Common myeloid progenitor, CD34-positive (primary cell): Measurements from ENCODE around the gene GCNT4. TPM values are rescaled to one million over a fixed set of nuclear protein-coding genes. Genes with fewer than 3 reads are reported as not detected.
"Not testable (repeated sequence)": the region's sequence is repeated elsewhere in the genome, so short reads cannot be mapped to it uniquely, and the experiment has no call there.

ENCODE experiments used
- CTCF ChIA-PET: fragments of 350-600 bp; sonication (Branson Sonifier 250); formaldehyde crosslinking; loops from one replicate; lab custom pipeline; 2021; ENCODE audit warnings: antibody characterized with exemption; lab: Charles Lee
- POLR2A ChIA-PET: fragments of 350-600 bp; sonication (Branson Sonifier 250); formaldehyde crosslinking; loops from one replicate; lab custom pipeline; 2021; ENCODE audit warnings: antibody characterized with exemption; lab: Charles Lee
- DNase-seq, 3 donors: peaks; one replicate each; pipeline versions ENCODE4 v3.0.0 to v3.0.0-alpha.2; 2013
- H3K27ac ChIP-seq, 2 experiments: 1 replicate in 1 of 2; 2 replicates in 1 of 2; pipeline ENCODE4 v1.7.0; 2013; ENCODE audit warnings: inconsistent platforms in 2 of 2, low read length in 2 of 2, mild to moderate bottlenecking in 2 of 2, low read depth in 1 of 2, moderate library complexity in 1 of 2; ENCODE audit not compliant: severe bottlenecking in 2 of 2, insufficient read depth in 1 of 2, poor library complexity in 1 of 2
- H3K27me3 ChIP-seq, 5 experiments: replicated peaks in 2 of 5; 1 replicate in 3 of 5; 2 replicates in 2 of 5; pipeline versions ENCODE4 v1.6.1 to v1.7.0; 2013; ENCODE audit warnings: low read length in 4 of 5, mild to moderate bottlenecking in 2 of 5, moderate library complexity in 2 of 5, inconsistent platforms in 1 of 5; ENCODE audit not compliant: insufficient read depth in 5 of 5, control insufficient read depth in 4 of 5
- H3K36me3 ChIP-seq, 4 experiments: 1 replicate in 2 of 4; 2 replicates in 2 of 4; pipeline versions ENCODE4 v1.6.1 to v1.7.0; 2013; ENCODE audit warnings: low read length in 3 of 4, control low read depth in 1 of 4, mild to moderate bottlenecking in 1 of 4; ENCODE audit not compliant: control insufficient read depth in 4 of 4, insufficient read depth in 4 of 4
- H3K4me1 ChIP-seq, 4 experiments: 1 replicate in 3 of 4; 2 replicates in 1 of 4; pipeline versions ENCODE4 v1.6.1 to v1.7.1; 2013; ENCODE audit warnings: low read length in 3 of 4, mild to moderate bottlenecking in 3 of 4, control low read depth in 1 of 4, inconsistent platforms in 1 of 4, moderate library complexity in 1 of 4; ENCODE audit not compliant: control insufficient read depth in 4 of 4, insufficient read depth in 4 of 4; ENCODE audit errors: control extremely low read depth in 1 of 4
- H3K4me3 ChIP-seq, 7 experiments: 1 replicate in 4 of 7; 2 replicates in 3 of 7; pipeline versions ENCODE4 v1.5.1 to v1.7.0; 2013; ENCODE audit warnings: mild to moderate bottlenecking in 7 of 7, low read length in 6 of 7, moderate library complexity in 6 of 7, inconsistent platforms in 2 of 7, low read depth in 2 of 7, control low read depth in 1 of 7; ENCODE audit not compliant: insufficient read depth in 4 of 7, control insufficient read depth in 1 of 7; ENCODE audit errors: extremely low read depth in 1 of 7
- H3K9me3 ChIP-seq, 5 experiments: 1 replicate in 4 of 5; 2 replicates in 1 of 5; pipeline versions ENCODE4 v1.6.1 to v1.7.1; 2013; ENCODE audit warnings: low read length in 4 of 5, mild to moderate bottlenecking in 2 of 5, inconsistent platforms in 1 of 5, low read depth in 1 of 5, moderate library complexity in 1 of 5; ENCODE audit not compliant: control insufficient read depth in 4 of 5, insufficient read depth in 2 of 5; ENCODE audit errors: control extremely low read depth in 1 of 5
- WGBS: methylation state at CpG from one replicate; pipeline ENCODE4 v1.1.5; 2013; ENCODE audit not compliant: insufficient coverage; 5-methylcytosine and 5-hydroxymethylcytosine counted together
- polyA plus RNA-seq: library from polyadenylated mRNA; unstranded; fragments of 120-200 nt; gene quantifications from one replicate; pipeline ENCODE4 v1.2.1, GENCODE V29; 2013

The GCNT4 gene, protein sequence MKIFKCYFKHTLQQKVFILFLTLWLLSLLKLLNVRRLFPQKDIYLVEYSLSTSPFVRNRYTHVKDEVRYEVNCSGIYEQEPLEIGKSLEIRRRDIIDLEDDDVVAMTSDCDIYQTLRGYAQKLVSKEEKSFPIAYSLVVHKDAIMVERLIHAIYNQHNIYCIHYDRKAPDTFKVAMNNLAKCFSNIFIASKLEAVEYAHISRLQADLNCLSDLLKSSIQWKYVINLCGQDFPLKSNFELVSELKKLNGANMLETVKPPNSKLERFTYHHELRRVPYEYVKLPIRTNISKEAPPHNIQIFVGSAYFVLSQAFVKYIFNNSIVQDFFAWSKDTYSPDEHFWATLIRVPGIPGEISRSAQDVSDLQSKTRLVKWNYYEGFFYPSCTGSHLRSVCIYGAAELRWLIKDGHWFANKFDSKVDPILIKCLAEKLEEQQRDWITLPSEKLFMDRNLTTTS
- 1.6 TPM for polyA plus RNA-seq

DNA sequence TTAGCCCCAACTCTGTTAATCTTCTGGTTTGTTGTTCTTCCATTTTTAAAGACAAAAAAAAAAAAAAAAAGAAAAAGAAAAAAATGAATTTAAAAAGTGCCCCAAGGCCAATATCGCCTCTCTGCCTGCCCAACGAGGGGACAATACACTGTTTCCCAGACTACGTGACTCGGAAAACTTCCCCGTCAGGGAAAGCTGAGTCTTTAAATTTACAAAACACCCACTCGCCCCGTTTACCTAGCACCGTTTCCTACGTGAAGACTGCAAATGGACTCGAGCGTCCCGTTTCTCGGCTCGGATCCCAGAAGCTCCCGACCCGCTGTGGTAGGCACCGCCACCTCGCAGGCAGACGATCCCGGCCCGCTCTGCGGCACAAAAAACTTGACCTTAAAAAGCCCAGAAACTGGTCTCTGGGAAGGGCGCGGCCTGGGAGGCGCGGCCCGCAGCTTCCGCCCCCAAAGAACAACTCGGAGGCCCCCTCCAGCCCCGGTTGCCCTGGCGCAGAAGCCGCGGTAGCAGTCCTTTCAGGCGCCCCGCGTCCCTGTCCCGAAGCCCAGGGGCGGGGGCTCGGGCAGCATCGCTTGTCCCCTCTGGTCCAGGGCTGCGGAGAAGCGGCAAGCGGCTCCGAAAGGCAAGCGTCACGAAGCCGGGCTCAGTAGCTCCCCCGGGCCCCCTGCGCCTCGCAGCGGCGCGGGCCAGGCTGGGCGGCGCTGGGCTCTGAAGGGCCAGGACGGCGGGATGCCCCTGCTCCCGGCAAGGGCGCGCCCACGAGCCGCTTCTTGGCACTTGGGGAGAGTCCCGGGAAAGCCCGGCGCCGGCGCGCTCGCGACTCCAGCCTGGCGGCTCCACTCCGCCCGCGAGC, at the start of gene GCNT4:
Gene GCNT4, minus strand, starts transcription at position 367 of the 862 bp plus-strand sequence. CDS start 22,521 bp downstream, outside the sequence.
- DNase-seq = peak; percentile 42 to 72 (median 50)
- peaks cover 0 to 6% (median 0%) of the 10 kb centered on the region in 5 experiments for H3K27me3 ChIP-seq
- peaks cover 5 to 51% (median 36%) of the 10 kb centered on the region in 4 experiments for H3K4me1 ChIP-seq
- peak within 1 kb of the TSS; percentile 50 to 59 for H3K27ac ChIP-seq
- ChIA-PET CTCF (interaction anchor here (1.1 to 1.2 kb wide), 2 partner anchors 117 to 208 kb away, joined by 3 read pairs; no protein-coding TSS in a partner anchor), POLR2A (interaction anchor here (0.6 kb wide), 1 partner anchor 1268 kb away, joined by 3 read pairs; no protein-coding TSS in a partner anchor)
- under 1% methylated on average over 70 of the region's 74 CpGs for WGBS
- H3K4me3 ChIP-seq = peak within 1 kb of the TSS; percentile 69 to 90 (median 85)
- peaks cover 0 to 3% (median 0%) of the 10 kb centered on the region in 4 experiments for H3K36me3 ChIP-seq
- no peaks in the 10 kb centered on the region for H3K9me3 ChIP-seq

DNA sequence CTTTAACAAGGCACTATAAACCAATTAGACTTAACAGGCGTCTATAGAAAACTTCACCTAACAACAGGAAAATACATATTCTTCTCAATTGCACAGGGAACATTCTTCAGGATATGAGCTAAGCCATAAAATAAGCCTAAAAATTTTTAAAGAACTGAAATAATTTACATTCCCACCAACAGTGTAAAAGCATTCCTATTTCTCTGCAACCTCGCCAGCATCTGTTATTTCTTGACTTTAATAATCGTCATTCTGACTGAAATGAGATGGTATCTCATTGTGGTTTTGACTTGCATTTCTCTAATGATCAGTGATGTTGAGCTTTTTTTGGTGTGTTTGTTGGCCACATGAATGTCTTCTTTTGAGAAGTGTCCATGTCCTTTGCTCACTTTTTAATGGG, 43.6 kb upstream of the GCNT4 start:
- POLR2A ChIA-PET, H3K27ac ChIP-seq, H3K4me1 ChIP-seq, H3K27me3 ChIP-seq, CTCF ChIA-PET, H3K9me3 ChIP-seq, H3K36me3 ChIP-seq, H3K4me3 ChIP-seq: not testable (repeated sequence)
- peak in 2 of 3 donors; percentile 6 to 21 for DNase-seq
- WGBS = no CpG with 5 or more reads among the region's 3 CpGs

DNA sequence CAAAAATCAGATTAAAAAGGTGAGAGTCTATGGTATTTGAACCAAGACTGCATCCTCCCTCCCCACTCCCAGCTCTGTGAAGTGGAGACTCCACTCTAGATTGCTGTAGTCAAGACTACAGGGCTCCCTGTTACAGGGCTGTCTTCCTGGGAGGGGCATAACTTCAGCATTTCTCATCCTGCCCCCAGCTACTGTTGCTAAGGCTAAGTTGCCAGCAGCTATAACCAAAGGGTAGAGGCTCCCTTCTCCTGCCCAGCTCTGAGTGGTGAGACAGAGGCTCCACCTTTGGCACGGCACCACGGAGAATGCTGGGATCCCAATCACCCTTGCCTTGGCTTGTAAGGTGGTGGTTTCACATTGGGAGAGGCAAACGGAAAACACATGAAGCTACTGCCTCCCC, 39.2 kb upstream of the GCNT4 start:
- DNase-seq = no peak
- H3K4me3 ChIP-seq = no peak overlapping the region
- H3K27me3 ChIP-seq = no peaks in the 10 kb centered on the region
- ChIA-PET POLR2A (no interaction called here), CTCF (interaction anchor here (1.0 to 1.4 kb wide), 2 partner anchors 11 to 42 kb away, joined by 3 read pairs; no protein-coding TSS in a partner anchor)
- no peaks in the 10 kb centered on the region for H3K4me1 ChIP-seq
- 83% methylated on average over 3 of the region's 3 CpGs for WGBS
- H3K9me3 ChIP-seq = peaks cover 0 to 3% (median 0%) of the 10 kb centered on the region in 5 experiments
- no peaks in the 10 kb centered on the region for H3K36me3 ChIP-seq
- no peak overlapping the region for H3K27ac ChIP-seq

DNA sequence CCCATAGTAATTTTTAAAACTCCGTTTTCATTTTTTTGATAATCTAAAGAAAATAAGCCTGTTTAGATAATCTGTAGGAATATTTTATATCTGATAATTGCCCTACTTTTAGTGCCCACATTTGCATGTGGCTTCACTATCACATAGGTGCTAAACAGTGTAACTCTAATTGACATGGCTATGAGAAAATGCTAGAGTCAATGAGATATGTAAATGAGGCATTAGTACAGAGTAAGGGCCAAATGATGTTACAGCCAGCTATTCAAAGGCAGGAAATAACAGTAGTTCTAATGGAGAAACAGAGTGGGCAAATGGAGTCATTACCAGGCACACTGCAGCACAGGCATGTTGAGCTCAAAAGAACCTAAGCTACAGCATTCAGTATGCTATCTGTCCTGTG, 37.3 kb upstream of the GCNT4 start:
- no peak overlapping the region for H3K27ac ChIP-seq
- no CpG with 5 or more reads among the region's 1 CpG for WGBS

DNA sequence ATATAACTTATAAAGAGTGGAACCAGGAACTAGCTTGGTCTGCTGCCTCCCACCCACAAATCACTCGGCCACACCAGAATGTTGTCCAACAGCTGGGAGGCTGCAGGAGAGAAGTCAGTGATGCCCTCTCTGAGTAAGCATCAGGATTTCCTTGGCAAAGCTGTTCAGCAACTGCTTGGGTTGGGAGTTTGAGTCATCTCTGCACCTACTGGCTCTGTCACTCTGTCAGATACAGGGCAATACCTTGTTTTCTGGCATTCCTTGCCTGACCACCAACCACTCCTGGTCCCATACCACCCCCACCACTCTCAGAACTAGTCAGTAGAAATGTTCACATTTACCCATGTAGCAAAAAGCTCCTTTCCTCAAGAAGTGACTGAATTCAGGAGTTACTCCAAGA, 36.8 kb upstream of the GCNT4 start:
- Histone ChIP-seq H3K27ac (no peak overlapping the region), H3K4me1 (no peaks in the 10 kb centered on the region), H3K27me3 (no peaks in the 10 kb centered on the region), H3K9me3 (peaks cover 0 to 3% (median 0%) of the 10 kb centered on the region in 5 experiments), H3K36me3 (no peaks in the 10 kb centered on the region), H3K4me3 (no peak overlapping the region)
- POLR2A ChIA-PET = no interaction called here
- CTCF ChIA-PET = no interaction called here
- 80% methylated on average over 1 of the region's 1 CpG for WGBS
- no peak for DNase-seq

More for the DNA sequence above, 37.3 kb upstream of the GCNT4 start:
- Histone ChIP-seq H3K36me3 (no peaks in the 10 kb centered on the region), H3K4me3 (no peak overlapping the region), H3K4me1 (no peaks in the 10 kb centered on the region), H3K9me3 (peaks cover 0 to 3% (median 0%) of the 10 kb centered on the region in 5 experiments), H3K27me3 (no peaks in the 10 kb centered on the region)
- DNase-seq = no peak
- POLR2A ChIA-PET = no interaction called here
- CTCF ChIA-PET = interaction anchor here (1.0 kb wide), 1 partner anchor 41 kb away, joined by 4 read pairs; no protein-coding TSS in a partner anchor

DNA sequence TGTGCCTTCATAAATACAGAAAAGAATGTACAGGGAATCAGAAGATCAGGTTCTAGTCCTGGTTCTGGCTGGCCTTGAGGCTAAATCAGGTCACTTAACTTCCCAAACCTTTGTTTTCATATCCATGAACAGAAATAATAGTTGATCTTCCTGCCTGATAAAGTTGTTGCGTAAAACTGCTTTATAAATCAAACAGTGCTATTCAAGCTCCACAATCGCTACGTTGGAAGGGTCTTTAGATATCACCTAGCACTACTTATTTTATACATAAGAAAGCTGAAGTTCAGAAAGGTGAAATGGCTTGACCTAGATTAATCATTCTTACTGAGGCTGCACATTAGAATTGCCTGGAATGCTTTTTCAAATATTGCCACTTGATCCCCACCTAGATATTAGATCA, 36.3 kb upstream of the GCNT4 start:
- H3K36me3 ChIP-seq = no peaks in the 10 kb centered on the region
- peaks cover 0 to 3% (median 0%) of the 10 kb centered on the region in 5 experiments for H3K9me3 ChIP-seq
- CTCF ChIA-PET = no interaction called here
- POLR2A ChIA-PET = no interaction called here
- WGBS = no CpG with 5 or more reads among the region's 3 CpGs
- no peak overlapping the region for H3K4me3 ChIP-seq
- no peaks in the 10 kb centered on the region for H3K4me1 ChIP-seq
- H3K27ac ChIP-seq = no peak overlapping the region
- no peak for DNase-seq
- no peaks in the 10 kb centered on the region for H3K27me3 ChIP-seq
